NCI-H1105 treated with DMSO at 0.1 percent for 48 hours (cell line): ENCODE data around the gene PSORS1C2.
"Not testable (repeated sequence)": the region's sequence is repeated elsewhere in the genome, so short reads cannot be mapped to it uniquely, and the experiment has no call there.

ENCODE experiments used
- DNase-seq: peaks from one replicate; lab custom pipeline; 2025; lab: John Stamatoyannopoulos, UW

Gene PSORS1C2

DNA sequence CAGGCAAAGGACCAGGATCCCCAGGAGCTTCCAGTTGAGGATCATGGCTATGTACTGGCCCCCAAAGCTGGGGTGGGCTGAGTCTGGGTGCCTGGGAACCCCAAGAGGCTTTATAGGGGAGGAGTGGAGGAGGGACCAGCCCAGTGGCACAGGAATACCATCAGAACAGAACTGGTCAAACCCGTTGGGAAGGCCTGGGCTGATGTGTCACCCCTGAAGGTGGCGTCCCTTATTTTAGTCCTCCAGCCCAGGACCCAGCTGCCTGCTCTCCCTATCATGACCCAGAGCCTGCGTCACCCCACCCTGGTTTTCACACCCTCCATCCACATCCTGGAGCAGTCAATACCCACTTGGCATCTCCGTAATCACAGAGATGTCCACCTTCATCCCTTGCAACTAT, at the start of gene PSORS1C2:
PSORS1C2 (minus strand) TSS at position 85 of the 400 bp plus-strand sequence; CDS start at position 45, 40 bp downstream.
- no peak for DNase-seq

DNA sequence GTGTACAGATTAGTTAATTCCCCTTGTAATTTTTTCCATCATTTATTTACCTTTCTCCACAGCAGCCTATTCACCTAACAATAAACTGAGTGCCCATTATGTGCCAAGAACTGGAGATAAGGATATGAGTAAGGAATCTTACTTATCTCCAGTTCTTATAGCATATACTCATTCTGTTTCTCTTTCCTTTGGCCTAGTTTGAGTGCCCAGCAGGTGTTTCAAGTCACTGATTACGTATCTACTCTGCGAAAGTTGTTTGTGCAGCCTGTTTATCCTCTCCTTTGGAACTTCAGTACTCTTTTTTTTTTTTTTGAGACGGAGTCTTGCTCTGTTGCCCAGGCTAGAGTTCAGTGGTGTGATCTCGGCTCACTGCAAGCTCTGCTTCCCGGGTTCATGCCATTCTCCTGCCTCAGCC, 48.9 kb upstream of the PSORS1C2 start:
- no peak for DNase-seq

DNA sequence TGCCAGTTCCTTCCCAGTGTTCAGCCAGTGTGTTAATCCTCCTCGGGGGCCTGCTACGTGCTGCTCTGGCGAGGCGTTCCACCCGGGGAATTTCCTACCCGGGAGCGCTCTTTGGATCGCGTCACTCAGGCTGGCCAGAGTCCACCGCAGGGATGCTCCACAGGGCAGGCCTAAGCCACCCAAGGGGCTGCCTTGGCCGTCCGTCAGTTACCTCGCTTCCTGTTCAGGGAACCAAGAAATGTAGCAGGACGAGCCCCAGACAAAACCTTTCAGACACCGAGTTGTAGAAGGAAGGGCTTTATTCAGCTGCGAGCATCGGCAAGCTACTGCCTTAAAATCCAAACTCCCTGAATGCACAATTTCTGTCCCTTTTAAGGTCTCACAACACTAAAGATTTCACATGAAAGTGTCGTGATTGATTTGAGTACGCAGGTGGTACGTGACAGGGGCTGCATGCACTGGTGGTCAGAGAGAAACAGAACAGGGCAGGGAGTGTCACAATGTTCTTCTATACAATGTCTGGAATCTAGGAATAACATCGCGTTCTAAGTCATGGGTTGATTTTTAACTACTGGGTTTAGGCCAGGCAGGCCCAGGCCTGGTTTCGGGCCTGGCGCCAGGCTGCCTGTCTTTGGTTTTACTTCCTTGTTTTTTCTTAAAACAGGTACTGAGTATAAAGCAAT, 47.3 kb upstream of the PSORS1C2 start:
- DNase-seq, result no peak

DNA sequence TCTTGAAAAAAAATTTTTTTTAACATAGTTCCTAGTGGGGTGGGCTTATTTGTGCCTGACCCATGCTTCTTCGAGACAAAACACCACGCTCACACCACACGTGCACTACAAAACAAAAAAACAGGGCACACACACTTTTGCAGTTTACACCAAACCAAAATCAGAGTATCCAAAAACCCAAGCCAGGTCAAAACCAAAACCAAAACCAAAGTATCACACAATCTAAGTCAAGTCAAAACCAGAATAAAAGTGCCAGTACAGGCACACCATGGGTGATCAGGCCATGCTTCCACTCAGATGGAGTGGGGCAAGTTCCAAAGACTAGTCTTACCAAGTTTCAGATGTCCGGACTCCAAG, 46.8 kb upstream of the PSORS1C2 start:
- DNase-seq, result not testable (repeated sequence)

DNA sequence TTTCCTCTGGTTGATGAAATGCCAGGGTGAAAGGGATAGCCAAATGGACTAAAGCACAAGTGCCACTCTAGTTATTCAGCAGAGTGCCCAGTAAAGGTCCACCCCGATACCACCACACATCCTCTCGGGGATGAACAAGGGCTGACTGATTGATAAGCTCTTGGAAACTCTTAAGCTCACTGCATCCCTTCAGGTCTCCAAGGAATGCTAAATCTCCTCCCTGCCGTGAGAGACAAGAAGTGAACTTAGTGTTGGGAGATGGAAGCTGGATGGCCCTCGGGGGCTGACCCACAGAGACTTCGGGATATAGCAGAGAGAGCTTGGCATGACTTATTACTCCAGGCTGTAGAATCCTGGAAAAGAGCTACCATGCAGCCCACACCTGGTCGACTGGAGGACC, 45.0 kb upstream of the PSORS1C2 start:
- not testable (repeated sequence) for DNase-seq

DNA sequence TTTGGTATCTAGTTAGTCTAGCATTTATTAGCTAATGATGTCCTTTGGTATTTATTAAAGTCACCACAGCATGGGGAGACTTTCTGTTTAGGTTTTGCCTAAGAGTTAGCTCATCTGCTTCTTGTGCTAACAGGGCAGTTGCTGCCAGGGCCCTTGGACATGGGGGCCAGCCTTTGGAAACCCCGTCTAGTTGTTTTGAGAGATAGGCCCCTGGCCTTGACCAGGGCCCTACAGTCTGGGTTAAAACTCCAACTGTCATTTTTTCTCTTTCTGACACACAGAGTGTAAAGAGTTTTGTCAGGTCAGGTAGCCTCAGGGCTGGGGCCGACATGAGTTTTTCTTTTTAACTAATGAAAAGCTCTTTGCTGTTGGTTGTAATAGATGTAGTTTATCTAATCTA, 44.4 kb upstream of the PSORS1C2 start:
- DNase-seq, result not testable (repeated sequence)

DNA sequence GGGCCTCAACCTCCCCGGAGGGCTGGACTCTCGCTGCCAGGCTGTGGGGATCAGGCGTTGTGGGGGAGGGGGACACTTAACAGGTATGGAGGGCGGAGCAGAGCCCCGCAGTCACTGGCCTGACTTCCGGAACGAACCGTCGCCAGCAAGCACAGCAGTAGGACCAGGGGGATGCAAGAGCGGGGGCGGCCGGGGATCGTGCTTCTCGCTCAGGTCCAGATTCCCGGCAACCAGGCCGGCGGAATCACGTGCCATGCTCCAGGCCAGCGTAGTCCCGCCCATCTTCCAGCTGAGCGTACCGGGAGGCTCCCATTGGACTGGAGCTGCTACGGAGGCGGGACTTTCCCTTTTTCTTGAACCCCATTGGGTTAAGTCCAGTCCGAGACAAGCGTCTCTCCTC, 41.6 kb upstream of the PSORS1C2 start:
- DNase-seq, result no peak

DNA sequence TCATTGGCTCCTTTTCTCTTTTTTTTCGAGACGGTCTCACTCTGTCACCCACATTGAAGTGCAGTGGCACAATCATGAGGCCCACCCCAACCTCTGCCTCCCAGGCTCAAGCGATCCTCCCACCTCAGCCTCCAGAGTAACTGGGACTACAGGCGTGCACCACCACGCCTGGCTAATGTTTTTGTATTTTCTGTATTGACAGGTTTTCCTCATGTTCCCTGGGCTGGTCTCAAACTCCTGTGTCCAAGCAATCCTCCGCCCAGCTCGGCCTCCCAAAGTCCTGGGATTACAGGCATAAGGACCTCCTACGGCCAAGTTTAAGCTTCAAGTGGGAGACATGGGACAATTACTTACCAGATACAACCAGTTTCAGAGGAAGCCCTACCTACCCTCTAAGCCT, 41.0 kb upstream of the PSORS1C2 start:
- DNase-seq, result no peak

DNA sequence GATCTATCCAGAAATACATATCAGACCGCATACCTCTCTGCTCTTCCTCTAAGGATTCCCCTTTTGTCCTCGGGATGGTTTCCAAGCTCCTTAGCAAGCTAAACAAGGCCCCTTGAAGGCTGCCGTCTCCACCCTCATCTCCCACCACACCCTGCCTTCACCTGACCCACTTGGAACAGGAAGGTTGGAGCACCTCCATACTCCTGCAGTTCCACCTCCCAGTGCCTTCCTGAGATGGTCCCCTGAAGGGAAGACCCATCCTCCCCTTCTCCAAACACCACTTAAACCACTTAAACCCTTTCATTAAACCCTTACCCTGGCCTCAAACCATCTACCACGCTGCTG, 40.1 kb upstream of the PSORS1C2 start:
- DNase-seq, result no peak

DNA sequence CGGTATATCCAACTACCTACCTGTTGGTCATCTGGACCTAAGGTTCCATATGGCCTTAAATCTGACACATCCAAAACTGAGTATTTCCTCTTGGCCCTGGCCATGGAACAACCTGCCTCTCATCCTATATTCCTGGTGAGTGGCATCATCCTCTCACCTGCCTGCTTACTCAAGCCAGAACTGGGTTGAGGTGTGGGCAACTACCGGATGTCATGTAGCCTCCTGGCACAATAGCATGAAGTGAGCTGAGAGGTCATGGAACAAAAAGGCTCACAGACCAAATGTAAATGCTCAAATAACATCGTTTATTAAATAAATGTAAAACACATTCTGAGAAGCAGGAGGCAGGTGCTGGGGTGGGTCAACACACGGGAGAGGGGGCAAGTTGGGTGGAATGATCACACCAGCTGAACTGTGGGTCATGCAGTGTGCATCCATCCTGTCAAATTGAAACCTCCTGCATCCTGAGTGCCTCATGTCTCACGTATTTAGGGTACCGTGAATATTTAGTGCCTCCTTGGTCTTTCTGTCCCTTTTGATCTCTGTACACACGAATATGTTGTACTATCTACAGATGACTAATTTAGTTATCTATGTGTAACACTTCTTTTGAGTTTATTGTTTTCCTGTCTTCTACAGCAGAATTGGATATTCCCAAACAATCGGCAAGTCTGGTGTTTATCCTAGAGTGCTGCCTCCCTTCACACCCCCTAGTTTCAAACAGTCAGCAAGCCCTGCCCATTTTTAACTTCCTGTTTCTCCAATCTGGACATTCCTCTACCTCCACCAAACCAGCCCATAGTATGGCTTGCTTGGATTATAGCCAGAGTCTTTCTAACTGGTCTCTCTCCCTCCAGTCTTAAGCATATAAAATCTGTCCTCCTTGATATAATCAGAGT, 39.5 kb upstream of the PSORS1C2 start:
- no peak for DNase-seq

DNA sequence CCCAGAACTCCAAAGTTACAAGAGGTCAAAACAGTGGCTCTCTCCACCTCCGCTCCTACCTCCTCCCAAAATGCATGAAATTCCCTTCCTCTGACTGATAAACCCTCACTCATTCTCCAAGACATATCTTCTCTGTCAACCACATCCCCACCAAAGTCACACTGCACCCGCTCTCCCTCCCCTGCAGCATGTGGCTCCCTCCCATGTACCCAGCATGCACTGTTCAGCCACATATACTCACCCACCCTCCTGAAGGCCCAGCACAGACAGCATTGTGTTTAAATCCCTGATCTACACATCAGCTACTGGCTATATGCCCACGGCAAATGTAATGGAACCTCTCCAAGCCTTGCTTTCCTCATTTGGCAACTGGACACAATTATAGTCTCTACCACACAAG, 37.1 kb upstream of the PSORS1C2 start:
- no peak for DNase-seq

DNA sequence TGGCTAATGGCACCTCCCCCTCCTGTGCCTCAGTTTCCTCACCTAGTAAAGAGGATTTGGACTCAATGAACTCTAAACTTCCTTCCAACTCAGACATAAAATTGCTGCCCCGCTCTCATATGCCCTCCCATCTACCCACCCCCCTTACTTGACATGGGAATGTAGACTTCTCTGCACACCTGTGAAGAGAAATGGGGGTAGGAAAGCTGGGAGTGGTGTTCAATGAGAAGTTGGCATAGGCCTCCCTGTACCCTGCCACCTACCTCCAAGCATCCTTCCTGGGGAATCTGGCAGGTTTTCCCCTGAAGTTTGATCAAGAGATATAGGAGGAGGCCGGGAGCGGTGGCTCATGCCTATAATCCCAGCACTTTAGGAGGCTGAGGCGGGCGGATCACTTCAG, 35.5 kb upstream of the PSORS1C2 start:
- no peak for DNase-seq

DNA sequence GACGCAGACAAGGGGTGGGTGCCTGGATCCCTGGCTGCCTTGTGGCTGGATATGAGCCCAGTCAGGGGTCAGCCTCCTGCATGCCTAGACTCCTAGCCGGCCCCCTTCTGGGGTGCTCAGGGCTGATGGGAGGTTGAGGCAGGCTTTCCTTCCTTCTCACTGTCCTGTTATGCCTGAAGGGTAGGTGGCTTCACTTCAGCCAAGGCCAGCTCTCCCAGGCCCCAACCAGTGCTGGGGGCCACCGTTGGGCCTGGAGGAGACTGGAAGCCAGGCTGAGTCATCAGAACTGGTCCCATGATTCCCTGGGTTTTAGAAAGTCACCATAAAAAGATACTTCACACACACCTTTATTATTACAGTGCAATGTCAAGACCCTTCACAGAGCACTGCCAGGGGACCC, 34.5 kb upstream of the PSORS1C2 start:
- no peak for DNase-seq

DNA sequence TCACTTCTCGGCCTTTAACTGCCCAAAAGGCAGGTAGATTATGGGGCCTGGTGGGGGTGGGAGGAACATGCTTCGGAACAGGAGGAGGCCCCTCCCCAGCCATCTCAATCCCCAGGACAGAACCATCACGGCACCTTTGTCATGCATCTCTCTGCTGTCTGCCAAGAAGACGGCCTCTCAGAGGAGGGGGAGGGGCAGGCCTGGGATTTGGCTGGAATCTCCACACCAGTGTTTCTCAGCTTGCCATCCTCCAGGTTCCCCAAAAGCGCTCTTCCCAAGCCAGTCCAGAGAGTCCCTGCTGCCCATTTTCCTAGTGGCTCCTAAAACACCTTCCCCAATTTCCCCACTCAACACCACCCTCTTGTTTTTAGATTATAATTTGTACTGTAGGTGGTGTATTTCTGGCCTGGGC, 34.1 kb upstream of the PSORS1C2 start:
- no peak for DNase-seq

DNA sequence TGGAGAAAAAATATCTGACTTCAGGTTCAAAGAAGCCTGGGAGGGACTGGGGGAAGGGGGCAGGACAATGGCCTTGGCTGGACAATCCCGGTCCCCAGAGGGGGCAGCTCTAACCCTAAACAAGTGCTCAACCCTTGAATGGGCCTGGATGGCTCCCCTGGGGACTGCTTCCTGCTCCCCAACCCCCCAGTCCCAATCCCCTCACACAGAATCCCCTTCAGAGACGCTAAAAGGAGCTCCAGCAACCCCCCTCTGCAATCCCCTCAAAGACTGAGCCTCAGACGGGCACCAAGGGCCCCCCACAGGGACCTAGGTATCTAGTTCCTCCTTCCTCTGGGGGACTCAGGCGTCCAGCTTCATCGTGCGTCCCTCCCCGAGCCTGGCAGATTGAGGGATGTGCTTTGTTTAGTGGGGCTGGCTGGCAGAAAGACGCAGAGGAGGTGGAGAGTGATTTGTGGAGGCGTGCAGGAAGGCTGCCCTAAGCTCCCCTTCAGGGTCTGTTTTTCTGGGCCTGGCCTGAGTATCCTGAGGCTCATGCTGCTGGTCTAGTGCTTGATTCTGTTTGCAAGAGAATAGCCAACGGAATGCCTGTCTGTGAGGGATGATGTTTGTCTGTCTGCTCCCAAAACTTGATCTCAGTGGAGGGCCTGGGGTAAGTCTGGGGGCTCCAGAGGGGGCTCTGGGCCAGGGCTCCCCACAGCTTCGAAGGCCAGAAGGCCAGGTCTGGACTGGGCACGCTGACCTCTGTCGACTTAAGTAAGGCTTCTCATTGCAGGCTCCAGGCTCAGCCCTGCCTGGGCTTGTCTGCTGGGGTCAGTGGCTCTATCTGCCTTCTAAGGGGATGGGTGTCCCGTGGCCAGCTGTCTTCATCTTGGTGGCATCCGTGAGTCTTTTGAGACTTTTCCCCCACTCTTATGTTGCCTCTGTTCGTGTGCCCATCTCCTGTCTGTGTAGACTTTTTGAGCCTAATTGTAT, 33.4 kb upstream of the PSORS1C2 start:
- no peak for DNase-seq

DNA sequence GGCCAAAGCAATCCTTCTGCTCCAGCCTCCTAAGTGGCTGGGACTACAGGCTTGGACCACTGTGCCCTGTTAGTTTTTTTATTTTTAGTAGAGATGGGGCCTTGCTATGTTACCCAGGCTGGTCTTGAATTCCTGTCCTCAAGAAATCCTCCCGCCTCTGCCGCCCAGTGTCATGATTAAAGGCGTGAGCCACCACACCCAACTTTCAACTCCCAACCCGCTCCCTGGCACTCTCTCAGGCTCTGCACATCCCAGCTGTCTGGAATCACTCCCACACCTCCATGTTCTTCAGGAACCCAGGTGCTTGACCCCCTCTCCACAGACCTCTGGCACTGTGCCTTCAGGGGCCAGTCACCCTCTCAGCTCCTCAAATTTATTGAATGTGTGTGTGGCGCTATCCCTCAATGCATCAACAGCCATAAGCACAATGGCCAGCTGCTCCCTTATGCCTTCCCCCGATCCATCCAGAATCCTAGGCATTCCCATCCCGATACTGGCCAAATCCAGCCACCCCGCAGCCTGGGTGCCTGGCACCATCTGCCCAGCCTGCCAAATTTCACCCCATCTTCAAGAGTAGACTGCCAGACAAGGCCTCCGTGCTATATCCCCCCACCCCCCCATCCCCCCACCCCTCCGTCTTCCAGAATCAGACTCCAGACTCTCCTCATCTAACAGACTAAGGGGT, 32.3 kb upstream of the PSORS1C2 start:
- no peak for DNase-seq

DNA sequence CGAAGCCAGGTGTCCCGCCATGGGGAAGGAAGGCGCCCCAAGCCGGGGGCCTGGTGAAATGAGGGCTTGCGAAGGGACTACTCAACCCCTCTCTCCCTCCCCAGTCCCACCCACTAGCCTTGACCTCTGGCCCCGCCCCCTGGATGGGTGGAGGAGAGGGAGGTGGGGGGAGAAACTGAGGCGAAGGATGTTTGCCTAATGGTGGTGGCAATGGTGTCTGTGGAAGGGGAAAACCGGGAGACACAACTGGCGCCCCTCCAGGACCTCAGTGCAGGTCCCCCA, 31.7 kb upstream of the PSORS1C2 start, which contains the start of gene POU5F1:
POU5F1 (minus strand) TSS at position 83 of the 282 bp plus-strand sequence; CDS start at position 21, 62 bp downstream.
- no peak for DNase-seq

DNA sequence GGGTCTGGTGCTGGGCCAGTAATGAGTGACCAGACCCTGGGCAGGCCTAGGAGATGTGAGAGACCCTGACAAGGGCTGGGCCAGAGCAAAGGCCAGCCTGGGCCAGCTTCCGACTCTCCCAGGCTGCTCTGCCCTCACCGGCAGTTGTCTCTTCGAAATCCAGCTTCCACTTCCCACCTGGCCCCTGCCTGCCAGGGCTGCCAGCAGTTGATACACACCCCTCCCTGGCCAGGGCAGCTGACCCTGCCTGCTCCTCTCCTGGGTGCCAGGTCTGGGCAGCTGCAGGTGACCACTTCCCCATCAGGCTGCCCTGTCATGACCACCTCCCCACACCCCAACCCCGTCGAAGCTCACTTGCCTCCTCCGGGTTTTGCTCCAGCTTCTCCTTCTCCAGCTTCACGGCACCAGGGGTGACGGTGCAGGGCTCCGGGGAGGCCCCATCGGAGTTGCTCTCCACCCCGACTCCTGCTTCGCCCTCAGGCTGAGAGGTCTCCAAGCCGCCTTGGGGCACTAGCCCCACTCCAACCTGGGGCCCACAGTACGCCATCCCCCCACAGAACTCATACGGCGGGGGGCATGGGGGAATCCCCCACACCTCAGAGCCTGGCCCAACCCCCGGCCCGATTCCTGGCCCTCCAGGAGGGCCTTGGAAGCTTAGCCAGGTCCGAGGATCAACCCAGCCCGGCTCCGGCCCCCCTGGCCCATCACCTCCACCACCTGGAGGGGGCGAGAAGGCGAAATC, 31.2 kb upstream of the PSORS1C2 start:
- not testable (repeated sequence) for DNase-seq

DNA sequence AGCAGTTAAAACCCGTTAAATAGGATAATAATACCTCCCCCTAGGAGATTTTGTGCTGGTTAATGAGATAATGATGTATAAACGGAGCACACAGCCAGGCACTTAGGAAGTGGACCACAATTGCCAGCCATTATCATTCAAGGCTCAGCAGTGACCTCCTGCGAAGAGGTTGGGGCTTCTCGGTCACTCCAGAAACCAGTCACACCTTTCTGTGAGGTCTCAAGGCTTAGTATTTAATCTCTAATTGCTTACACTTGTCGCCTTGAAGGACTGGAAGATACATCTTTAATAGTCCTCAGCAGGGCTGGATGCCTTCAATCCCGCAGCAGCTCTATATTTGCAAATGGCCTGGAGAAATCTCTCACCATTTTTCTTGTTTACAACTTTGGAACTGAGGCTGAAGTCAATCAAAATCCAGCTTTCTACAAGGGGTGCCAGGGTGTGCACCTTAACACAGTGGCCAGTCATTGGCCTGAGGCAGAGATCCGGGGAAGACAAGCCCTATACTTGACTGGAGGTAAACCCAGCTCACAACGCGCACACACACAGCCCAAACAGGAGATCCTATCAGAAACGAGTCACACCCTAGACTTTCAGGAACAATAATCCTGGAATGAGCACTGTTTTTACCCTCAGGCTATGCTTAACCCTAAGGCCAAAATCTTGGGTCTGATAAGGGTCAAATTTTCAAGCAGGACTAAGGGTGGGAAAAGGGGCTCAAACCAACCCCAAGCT, 30.4 kb upstream of the PSORS1C2 start:
- DNase-seq, result no peak

DNA sequence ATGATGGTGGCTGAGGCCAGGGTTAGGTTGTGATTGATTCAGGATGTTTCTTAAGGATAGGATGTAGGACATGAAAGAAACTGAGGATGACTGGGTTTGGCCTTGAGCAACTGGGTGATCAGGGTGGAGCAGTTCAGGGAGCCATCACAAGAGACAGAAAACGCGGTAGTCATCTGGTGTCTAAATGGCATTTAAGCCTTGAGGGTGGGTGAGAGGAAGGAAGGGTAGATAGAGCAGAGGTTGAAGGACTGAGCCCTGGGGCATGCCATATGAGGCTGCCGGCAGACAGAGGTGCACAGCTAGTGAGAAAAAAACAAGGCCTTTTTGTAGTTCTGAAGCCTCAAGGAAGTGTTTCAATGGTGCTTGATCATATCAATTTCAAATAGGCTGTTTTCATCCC, 29.7 kb upstream of the PSORS1C2 start:
- DNase-seq, result no peak
